GM12874 (cell line): ENCODE results near the gene YAE1.

Experiments used
- TF ChIP-seq, protein P1 (sequence below): IDR thresholded peaks from 2 replicates; pipeline ENCODE4 v1.5.1; 2011; ENCODE audit warnings: low read depth, mild to moderate bottlenecking, control low read depth, low read length, moderate library complexity; ENCODE audit not compliant: insufficient read depth

The YAE1 gene

DNA sequence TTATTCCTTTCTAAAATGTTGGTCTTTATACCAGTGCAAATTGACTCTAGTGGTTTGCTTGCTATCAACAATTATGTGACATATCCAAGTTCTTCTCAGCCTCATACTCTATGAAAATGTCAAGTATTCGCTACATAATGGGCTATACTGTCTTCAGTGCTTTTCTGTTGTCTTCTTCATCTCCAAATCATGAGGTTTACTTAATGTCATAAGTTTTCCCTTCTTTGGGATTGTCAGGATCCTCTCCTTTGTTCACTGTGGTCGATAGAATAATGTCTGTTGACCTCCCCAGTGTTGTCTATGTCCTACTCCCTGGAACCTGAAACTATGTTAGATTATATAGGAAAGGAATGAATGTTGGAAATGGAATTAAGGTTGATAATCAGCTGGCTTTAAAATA is 40.7 kb downstream of the YAE1 start:
- TF ChIP-seq, protein P1, sequence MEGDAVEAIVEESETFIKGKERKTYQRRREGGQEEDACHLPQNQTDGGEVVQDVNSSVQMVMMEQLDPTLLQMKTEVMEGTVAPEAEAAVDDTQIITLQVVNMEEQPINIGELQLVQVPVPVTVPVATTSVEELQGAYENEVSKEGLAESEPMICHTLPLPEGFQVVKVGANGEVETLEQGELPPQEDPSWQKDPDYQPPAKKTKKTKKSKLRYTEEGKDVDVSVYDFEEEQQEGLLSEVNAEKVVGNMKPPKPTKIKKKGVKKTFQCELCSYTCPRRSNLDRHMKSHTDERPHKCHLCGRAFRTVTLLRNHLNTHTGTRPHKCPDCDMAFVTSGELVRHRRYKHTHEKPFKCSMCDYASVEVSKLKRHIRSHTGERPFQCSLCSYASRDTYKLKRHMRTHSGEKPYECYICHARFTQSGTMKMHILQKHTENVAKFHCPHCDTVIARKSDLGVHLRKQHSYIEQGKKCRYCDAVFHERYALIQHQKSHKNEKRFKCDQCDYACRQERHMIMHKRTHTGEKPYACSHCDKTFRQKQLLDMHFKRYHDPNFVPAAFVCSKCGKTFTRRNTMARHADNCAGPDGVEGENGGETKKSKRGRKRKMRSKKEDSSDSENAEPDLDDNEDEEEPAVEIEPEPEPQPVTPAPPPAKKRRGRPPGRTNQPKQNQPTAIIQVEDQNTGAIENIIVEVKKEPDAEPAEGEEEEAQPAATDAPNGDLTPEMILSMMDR, result no peak

DNA sequence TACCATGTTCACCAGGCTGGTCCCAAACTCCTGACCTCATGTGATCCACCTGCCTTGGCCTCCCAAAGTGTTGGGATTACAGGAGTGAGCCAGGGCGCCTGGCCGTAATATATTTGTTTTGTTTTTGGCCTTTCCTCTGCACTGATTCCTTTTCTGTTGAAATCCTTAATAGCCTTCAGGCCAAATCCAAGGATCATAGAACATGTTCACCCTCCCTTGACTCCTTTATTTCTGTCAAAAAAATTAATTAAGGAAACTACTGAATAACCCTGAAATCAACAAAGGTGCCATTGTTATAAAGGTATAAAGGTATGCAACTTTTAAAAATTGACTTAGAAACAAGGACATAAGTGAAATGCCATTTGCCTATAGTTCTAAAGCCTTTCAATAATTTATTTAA is 41.7 kb downstream of the YAE1 start:
- TF ChIP-seq, protein P1, result no peak

DNA sequence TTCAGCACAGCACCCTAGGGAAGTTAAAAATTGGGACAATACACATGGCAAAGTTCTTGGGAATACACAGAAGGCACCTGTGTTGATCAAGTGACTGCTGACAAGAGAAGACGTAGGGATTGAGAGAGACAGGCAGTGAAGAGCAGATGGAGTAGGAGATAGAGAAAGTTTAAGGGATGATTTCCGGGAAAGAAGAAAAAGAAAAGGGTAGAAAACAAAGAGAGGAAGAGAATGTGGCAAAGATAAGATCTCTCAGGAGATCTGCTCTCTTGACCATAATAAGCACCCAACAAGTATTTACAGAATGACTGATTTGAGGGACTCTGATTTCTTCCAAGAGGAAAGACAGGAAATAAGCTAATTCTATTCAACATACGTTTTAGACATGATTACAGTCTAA is 42.1 kb downstream of the YAE1 start:
- TF ChIP-seq, protein P1, result no peak

DNA sequence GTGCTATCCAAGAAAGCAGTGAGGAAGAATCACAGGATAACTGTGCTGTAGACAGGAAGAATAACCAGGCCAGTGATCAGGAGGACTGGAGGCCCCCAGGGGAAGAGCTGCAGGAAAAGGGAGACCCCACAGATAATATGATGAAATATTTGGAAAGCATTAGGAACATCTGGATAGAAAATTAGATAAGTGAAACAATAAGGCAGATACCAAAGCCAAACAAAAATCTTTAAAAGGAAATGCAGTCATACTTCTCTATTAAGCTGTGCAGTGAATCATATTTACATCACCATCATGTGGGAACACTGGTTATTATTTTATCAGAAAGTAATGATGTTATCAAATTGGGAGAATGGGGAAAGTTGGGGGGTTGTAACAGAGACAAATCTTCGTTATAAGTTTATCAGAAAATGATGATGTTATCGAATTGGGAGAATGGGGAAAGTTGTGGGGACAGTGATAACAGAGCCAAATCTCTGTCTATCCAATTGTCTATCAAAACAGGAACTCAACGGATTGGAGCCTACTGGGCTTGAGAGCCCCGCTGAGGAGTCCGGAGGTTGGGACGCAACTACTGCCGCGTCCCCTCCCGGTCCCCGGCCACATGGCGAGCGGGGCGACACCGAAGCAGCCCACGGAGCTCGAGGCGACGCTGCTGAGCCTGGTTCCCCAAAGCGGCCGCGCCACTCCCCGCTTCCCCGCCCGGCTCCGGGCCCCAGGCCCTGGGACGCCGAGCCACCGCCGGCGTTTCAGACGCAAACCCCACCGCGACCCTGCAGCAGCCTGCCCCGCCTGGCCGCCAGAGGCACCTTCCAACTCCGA is 43.1 kb downstream of the YAE1 start:
- TF ChIP-seq, protein P1, result peak; percentile 36; the same call in 1 of the 2 replicates

DNA sequence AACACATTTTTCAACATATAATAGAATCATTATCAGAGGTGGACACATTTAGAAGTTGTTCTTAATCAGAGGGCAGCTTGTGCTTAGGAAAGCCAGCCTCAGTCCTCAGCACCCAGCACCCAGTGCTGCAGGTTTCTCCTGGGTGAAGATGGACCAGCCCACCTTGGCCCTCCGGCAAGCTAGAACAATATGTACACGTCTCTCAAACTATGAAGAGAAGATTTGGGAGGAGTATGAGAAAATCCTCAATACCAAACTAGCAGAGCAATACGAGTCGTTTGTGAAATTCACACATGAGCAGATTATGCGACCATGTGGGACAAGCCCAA is 43.7 kb downstream of the YAE1 start:
- TF ChIP-seq, protein P1, result no peak

DNA sequence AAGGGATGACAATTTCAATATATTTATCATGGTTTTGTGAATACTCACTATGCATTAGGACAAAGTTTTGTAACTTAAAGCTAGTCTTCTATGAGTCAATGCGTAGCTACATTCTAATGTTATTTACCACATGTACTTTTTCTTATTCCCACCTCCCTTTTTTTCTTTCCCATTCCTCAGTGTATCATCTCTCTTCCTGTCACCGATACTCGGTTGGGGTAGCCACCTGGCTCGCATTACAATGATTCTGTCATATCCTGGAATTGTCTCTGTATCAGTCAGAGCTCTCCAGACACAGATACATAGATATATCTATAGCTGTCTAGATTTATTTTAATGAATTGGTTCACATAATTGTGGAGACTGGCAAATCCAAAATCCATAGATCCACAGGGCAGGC is 47.4 kb downstream of the YAE1 start:
- TF ChIP-seq, protein P1, result no peak

DNA sequence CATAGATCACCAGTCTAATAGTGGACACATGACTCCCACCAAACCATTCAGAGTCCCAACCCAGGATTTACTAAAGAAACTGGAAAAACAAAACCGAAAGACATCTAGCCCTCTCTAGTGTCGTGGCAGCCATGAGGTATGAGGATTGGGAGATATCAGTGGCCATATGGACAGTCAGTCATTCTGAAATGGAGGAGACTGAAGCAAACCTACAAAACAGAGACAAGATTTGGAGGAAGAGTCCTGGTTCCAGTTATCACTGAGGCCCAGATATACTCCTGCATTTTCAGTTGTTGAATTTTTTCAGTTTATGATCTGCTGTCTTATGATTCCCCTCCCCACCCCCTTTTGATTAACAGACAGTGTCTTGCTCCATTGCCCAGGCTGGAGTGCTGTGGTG is 48.1 kb downstream of the YAE1 start:
- TF ChIP-seq, protein P1, result no peak
